ENCODE measurements around the gene ANK2.
A peak's percentile ranks its signal among the peaks of the same experiment; 100 is the strongest.

Gene ANK2

GRCh38 chr4:113090954-113091353 lies 41.5 kb downstream of the ANK2 start:
- DNase-seq (ENCODE audit: low read depth, low spot score), result no peak

DNA sequence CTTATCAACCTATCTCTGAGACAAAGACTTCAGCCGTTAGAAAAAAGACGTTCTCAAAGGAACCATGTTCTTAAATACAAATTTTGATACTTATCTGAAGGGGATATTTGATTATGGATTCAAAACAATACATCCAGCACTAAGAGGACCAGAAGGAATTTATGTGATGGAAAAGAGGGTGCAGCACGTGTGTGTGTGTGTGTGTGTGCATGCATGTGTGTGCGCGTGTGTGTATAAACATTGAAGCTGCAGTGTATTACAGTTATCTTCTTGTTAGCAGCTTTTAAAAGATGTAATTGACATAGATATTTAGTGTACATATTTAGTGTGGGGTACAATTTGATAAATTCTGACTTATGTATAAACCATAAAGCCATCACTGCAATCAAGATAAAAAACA lies 44.9 kb downstream of the ANK2 start:
- DNase-seq (ENCODE audit: low read depth, low spot score), result no peak

- peak; percentile 34 for DNase-seq (ENCODE audit: low read depth, low spot score)
Measured at GRCh38 chr4:113094802-113095201, 45.3 kb downstream of the ANK2 start.

GRCh38 chr4:113101669-113102068 lies 52.2 kb downstream of the ANK2 start:
- peak; percentile 66 for DNase-seq (ENCODE audit: low read depth, low spot score)

DNA sequence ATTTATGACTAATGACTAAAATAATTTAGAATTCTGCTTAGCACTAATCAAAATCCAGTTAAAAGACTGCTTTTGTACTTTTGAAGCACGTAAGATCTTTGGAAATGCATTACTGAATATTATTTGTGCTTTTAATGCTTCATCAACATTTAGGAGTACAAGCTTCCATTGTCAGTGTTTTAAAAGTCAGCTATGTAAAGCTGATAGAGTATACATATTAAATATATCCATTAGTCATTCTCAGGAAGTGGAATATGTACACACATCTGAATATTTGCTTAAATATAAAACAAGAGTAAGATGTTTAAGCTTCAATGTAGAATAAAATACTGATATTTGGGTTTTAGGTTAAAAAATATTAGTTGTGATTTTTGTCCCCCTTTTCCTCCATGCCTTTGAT lies 54.1 kb downstream of the ANK2 start:
- DNase-seq (ENCODE audit: low read depth, low spot score), result no peak

GRCh38 chr4:113106108-113106507 lies 56.7 kb downstream of the ANK2 start:
- DNase-seq (ENCODE audit: low read depth, low spot score), result peak; percentile 68

- DNase-seq (ENCODE audit: low read depth, low spot score), result no peak
Measured at GRCh38 chr4:113109106-113109718, 59.8 kb downstream of the ANK2 start.

DNA sequence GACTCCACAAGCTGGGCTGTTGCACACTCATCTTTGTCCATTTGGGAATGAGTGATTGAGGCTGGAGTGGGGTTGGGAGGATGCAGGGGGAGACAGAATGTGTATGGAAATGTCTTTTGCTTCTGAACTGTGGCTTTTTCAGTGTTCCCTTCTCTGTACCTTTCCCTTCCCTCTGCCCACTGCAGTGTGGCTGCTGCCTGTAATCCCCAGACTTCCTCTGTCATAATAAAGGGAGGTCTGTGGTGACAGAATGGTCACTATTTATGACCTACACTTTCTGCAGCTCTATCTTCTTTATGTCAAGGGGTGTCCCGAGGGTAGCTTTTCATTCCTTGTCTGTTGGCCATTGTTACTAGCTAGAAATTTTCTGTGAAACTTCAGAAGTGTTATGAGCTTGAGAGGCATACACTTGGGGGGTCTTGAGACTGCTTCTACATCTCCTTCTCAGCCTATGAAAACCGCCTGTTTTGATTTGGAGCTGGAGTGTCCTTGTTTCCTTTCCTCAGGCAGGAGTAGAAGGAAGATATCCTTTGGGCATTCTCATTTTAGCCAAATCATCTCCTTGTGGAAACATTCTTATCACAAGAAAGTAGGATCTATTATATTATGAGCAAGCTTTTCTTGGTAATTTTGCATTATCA lies 63.0 kb downstream of the ANK2 start:
- no peak for DNase-seq (ENCODE audit: low read depth, low spot score)

- no peak for DNase-seq (ENCODE audit: low read depth, low spot score)
Measured at GRCh38 chr4:113113151-113113550, 63.7 kb downstream of the ANK2 start.

- no peak for DNase-seq (ENCODE audit: low read depth, low spot score)
Measured at GRCh38 chr4:113114884-113115283, 65.4 kb downstream of the ANK2 start.

GRCh38 chr4:113116414-113117357 lies 67.2 kb downstream of the ANK2 start:
- peak; percentile 60 for DNase-seq (ENCODE audit: low read depth, low spot score)

GRCh38 chr4:113117358-113117702 lies 67.9 kb downstream of the ANK2 start:
- no peak for DNase-seq (ENCODE audit: low read depth, low spot score)

DNA sequence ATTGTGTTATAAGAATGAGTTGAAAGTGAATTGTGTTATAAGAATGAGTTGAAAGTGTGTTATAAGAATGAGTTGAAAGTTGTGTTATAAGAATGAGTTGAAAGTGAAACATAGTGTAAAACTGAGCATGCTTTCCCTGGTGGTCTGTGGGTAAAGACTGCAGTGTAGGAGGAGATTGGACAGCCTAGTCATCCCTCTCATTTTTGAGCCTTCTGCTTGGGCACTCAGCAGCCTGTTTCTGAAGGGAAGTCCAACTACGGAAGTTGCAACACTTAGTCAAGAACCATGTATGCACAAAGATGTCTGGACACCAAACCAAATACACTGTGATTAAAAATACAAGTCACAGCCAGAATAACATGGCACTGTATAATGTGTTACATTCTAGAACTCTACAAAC lies 72.6 kb downstream of the ANK2 start:
- no peak for DNase-seq (ENCODE audit: low read depth, low spot score)

DNA sequence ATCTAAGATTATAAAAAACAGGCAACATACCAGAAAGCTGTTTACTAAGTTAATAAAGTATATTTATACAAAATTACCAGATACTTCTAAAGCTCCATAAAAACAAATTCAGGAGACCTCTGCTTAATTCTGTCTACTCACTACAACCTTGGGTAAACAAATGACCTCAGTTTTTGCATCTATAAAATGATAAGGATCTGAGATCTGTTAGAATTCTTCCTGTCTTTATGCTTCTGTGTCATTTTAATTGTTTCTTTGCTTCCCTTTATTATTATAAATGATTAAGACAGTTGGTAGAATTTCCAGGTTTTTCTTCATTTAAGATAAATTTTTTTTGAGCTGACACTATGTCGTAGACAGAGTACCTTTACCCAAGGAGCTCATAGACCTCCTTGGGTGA lies 76.0 kb downstream of the ANK2 start:
- DNase-seq (ENCODE audit: low read depth, low spot score), result no peak

DNA sequence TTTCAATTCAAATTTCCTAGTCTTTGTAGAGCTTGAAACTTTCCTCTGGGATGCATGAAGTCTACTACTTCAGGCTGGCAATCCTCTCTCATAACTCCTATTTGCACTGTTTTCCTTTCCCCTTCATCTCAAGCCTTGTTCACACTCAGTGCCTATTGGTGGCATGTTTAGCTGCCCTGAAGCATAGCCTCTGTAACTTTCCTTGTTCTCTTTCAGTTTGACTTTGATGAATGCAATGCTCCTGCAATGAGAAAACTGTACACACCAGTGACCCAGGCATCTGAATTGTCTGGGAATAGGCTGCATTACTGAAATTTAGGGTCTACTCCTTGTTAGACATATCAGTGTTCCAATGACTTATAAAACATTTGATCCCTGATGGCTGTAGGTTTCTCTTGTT lies 81.7 kb downstream of the ANK2 start:
- no peak for DNase-seq (ENCODE audit: low read depth, low spot score)

DNA sequence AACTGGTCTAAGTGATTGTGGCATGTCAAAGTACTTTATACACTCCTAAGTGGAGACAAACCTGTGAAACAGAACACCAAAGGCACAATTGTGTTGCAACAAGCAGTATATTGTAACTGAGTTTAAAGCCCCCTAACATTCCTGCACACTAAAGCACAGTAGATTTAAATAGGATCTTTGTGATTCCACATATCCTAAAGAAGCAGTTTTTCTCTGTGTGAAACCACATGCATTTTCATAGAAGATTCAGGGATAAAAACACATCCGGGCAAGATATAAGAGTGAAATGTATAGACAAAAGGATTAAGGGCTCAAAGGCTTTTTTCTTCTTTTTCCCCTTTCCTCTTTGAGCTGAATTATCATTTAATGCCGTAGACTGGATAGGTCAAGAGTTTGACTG lies 82.2 kb downstream of the ANK2 start:
- no peak for DNase-seq (ENCODE audit: low read depth, low spot score)

- DNase-seq (ENCODE audit: low read depth, low spot score), result peak; percentile 83
Measured at GRCh38 chr4:113141901-113142346, 92.5 kb downstream of the ANK2 start.

DNA sequence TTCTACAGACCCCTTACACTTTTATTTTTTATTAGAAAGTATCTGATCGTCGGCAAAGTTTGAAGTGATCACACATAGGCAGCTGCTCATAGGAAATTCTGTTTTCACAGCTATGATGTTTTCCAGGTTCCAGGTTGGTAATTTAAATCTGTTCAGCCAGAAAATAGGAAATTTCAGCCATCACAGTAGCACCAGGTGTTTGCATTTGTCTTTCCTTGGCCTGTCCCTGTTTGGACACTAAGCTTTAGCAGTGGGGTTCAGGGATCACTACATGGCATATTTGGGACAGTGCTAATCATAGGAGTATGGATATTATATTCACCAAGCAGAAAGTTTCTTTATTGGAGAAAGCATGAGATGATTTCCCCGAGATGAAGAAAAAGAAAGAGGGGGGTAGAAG lies 92.9 kb downstream of the ANK2 start:
- DNase-seq (ENCODE audit: low read depth, low spot score), result no peak

- peak; percentile 5 for DNase-seq (ENCODE audit: low read depth, low spot score)
Measured at GRCh38 chr4:113144091-113144490, 94.6 kb downstream of the ANK2 start.

GRCh38 chr4:113145147-113145518 lies 95.7 kb downstream of the ANK2 start:
- no peak for DNase-seq (ENCODE audit: low read depth, low spot score)

- peak; percentile 40 for DNase-seq (ENCODE audit: low read depth, low spot score)
Measured at GRCh38 chr4:113145519-113146291, 96.3 kb downstream of the ANK2 start.

DNA sequence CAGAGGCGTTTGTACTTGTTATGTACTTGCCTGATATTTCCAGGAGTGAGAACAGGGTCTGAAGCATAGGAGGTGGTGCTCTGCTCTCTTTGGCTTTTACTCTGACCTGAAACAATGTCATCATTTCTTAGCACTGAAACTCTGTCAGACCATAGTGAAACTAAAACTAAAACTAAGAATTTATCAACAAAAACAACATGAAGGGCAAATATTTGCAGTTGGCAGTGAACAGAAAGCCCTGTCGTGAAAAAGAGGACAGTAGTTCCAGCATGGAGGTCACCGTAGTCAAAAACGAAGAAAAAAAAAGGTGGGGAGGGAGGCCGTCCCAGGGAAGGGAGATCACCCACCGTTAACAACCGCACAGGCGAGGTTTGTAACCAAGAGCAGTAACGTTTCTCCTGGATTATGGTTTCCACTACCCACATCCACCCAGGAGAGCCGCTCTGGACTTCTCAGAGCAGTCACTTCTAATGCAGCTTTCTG lies 97.5 kb downstream of the ANK2 start:
- peak; percentile 17 for DNase-seq (ENCODE audit: low read depth, low spot score)

Measured in astrocyte of the hippocampus (primary cell).